Neural cell (in vitro differentiated cells): ENCODE measurements around the gene INF2. TPM values are rescaled to one million over a fixed set of nuclear protein-coding genes. Genes with fewer than 3 reads are reported as not detected.

Experiments
- H2AFZ ChIP-seq: fragments of 200-600, 300-800 bp; sonication (generic), shearing (Covaris generic); 2 replicates; pipeline ENCODE4 v1.6.0; 2014; ENCODE audit warnings: low read depth, mild to moderate bottlenecking, antibody characterized with exemption, low read length, moderate library complexity
- H3F3A ChIP-seq: fragments of 200-600 bp; shearing (Covaris generic); 2 replicates; pipeline ENCODE4 v1.6.1; 2016; ENCODE audit warnings: mild to moderate bottlenecking, moderate library complexity, mixed read lengths, antibody characterized with exemption, low read length; ENCODE audit not compliant: insufficient read depth, poor library complexity, severe bottlenecking
- H3K27ac ChIP-seq: fragments of 200-600, 300-800 bp; sonication (generic), shearing (Covaris generic); 2 replicates; pipeline ENCODE4 v1.5.1; 2014; ENCODE audit warnings: mild to moderate bottlenecking, low read length, moderate library complexity
- H3K27me3 ChIP-seq: fragments of 300-800, 200-600 bp; sonication (generic), shearing (Covaris generic); 2 replicates; pipeline ENCODE4 v1.6.0; 2014; ENCODE audit warnings: mild to moderate bottlenecking, low read depth, low read length, moderate library complexity; ENCODE audit not compliant: insufficient read depth
- H3K36me3 ChIP-seq: fragments of 300-800, 200-600 bp; sonication (generic), shearing (Covaris generic); 2 replicates; pipeline ENCODE4 v1.5.1; 2014; ENCODE audit warnings: mild to moderate bottlenecking, antibody characterized with exemption, low read length, moderate library complexity; ENCODE audit not compliant: insufficient read depth
- H3K4me2 ChIP-seq: fragments of 300-800, 200-600 bp; sonication (generic), shearing (Covaris generic); 2 replicates; pipeline ENCODE4 v1.6.0; 2014; ENCODE audit warnings: mild to moderate bottlenecking, low read length
- H3K4me3 ChIP-seq: fragments of 300-800, 200-600 bp; sonication (generic), shearing (Covaris generic); 2 replicates; pipeline ENCODE4 v1.5.1; 2014; ENCODE audit warnings: mild to moderate bottlenecking, low read length, moderate library complexity
- H3K79me2 ChIP-seq: fragments of 200-600 bp; shearing (Covaris generic); replicated peaks from 2 replicates; pipeline ENCODE4 v1.6.0; 2014; ENCODE audit warnings: mild to moderate bottlenecking, low read length, moderate library complexity; ENCODE audit not compliant: insufficient read depth
- H3K9ac ChIP-seq: fragments of 300-800, 200-600 bp; sonication (generic), shearing (Covaris generic); 2 replicates; pipeline ENCODE4 v1.6.1; 2016; ENCODE audit warnings: mild to moderate bottlenecking, low read length, mixed read lengths
- H3K9me2 ChIP-seq: fragments of 200-600 bp; shearing (Covaris generic); 2 replicates; pipeline ENCODE4 v1.6.1; 2016; ENCODE audit warnings: mild to moderate bottlenecking, low read length, mixed read lengths; ENCODE audit not compliant: insufficient read depth
- H3K9me3 ChIP-seq: fragments of 200-600, 300-800 bp; sonication (generic), shearing (Covaris generic); 2 replicates; pipeline ENCODE4 v1.6.1; 2016; ENCODE audit warnings: mild to moderate bottlenecking, mixed run types, low read length, moderate library complexity, mixed read lengths
- H4K20me1 ChIP-seq: fragments of 200-600 bp; shearing (Covaris generic); 2 replicates; pipeline ENCODE4 v1.6.1; 2016; ENCODE audit warnings: mild to moderate bottlenecking, mixed run types; ENCODE audit not compliant: insufficient read depth
- CTCF ChIP-seq: fragments of 450-650 bp; IDR thresholded peaks from 2 replicates; pipeline ENCODE4 v1.5.1; 2014; ENCODE audit warnings: antibody characterized with exemption, mild to moderate bottlenecking, moderate library complexity; ENCODE audit not compliant: poor library complexity, severe bottlenecking
- EP300 ChIP-seq: fragments of 450-650 bp; conservative IDR thresholded peaks from 2 replicates; pipeline ENCODE4 v1.6.1; 2014; ENCODE audit warnings: antibody characterized with exemption, mild to moderate bottlenecking, moderate library complexity; ENCODE audit not compliant: poor library complexity, severe bottlenecking
- EZH2 ChIP-seq: fragments of 200-600, 300-800 bp; shearing (Covaris generic), sonication (generic); IDR thresholded peaks from 2 replicates; pipeline ENCODE4 v1.6.1; 2014; ENCODE audit warnings: antibody characterized with exemption, low read length, borderline replicate concordance, mild to moderate bottlenecking; ENCODE audit not compliant: insufficient read depth, poor library complexity, severe bottlenecking
- MXI1 ChIP-seq: fragments of 450-650 bp; conservative IDR thresholded peaks from 2 replicates; pipeline ENCODE4 v1.6.1; 2014; ENCODE audit warnings: antibody characterized with exemption, mild to moderate bottlenecking; ENCODE audit not compliant: poor library complexity, severe bottlenecking
- POLR2AphosphoS5 ChIP-seq: IDR thresholded peaks from 2 replicates; pipeline ENCODE4 v1.6.1; 2012
- RAD21 ChIP-seq: fragments of 450-650 bp; conservative IDR thresholded peaks from 2 replicates; pipeline ENCODE4 v1.6.1; 2014; ENCODE audit warnings: antibody characterized with exemption, mild to moderate bottlenecking, moderate library complexity
- REST ChIP-seq: IDR thresholded peaks from 2 replicates; pipeline ENCODE4 v1.6.1; 2012; ENCODE audit warnings: borderline replicate concordance
- SMC3 ChIP-seq: fragments of 450-650 bp; conservative IDR thresholded peaks from 2 replicates; pipeline ENCODE4 v1.6.1; 2014; ENCODE audit warnings: antibody characterized with exemption, mild to moderate bottlenecking, moderate library complexity; ENCODE audit not compliant: poor library complexity
- TAF1 ChIP-seq: IDR thresholded peaks from 2 replicates; pipeline ENCODE4 v1.6.1; 2012; ENCODE audit warnings: low read depth
- polyA plus RNA-seq: library from polyadenylated mRNA; depleted of rRNA; stranded (reverse); fragments of >200 nt; gene quantifications from 2 replicates; pipeline ENCODE4 v1.2.3, GENCODE V29; 2014

INF2 gene
- polyA plus RNA-seq, 1 donor from 2014 or later: 0.02 TPM

- Histone ChIP-seq H3K4me3 (no peak overlapping the region), H3K9me3 (no peaks in the 10 kb centered on the region), H3K79me2 (no peaks in the 10 kb centered on the region), H3K36me3 (peaks cover 11% of the 10 kb centered on the region), H2AFZ (no peak overlapping the region), H3F3A (no peaks in the 10 kb centered on the region), H3K27me3 (no peaks in the 10 kb centered on the region), H4K20me1 (no peaks in the 10 kb centered on the region), H3K9ac (peak overlapping the region; percentile 12), H3K4me2 (no peak overlapping the region), H3K27ac (no peak overlapping the region), H3K9me2 (no peaks in the 10 kb centered on the region)
- no peak for TF ChIP-seq POLR2AphosphoS5
- TF ChIP-seq EP300: no peak
- no peak for TF ChIP-seq TAF1
- TF ChIP-seq CTCF: peak; percentile 81
- TF ChIP-seq SMC3: peak; percentile 76
- TF ChIP-seq RAD21: peak; percentile 75
These were observed 79.3 kb downstream of the INF2 start for GRCh38 chr14:104768437-104769323.

GRCh38 chr14:104769324-104770071, 80.1 kb downstream of the INF2 start:
- Histone ChIP-seq H3K27me3 (no peaks in the 10 kb centered on the region), H3K27ac (no peak overlapping the region), H3K4me3 (no peak overlapping the region), H4K20me1 (no peaks in the 10 kb centered on the region), H3K4me2 (no peak overlapping the region), H3K9me2 (no peaks in the 10 kb centered on the region), H3K36me3 (peaks cover 11% of the 10 kb centered on the region), H3K9me3 (no peaks in the 10 kb centered on the region), H3K79me2 (no peaks in the 10 kb centered on the region), H3F3A (no peaks in the 10 kb centered on the region), H3K9ac (no peak overlapping the region), H2AFZ (no peak overlapping the region)
- TF ChIP-seq REST (no peak), POLR2AphosphoS5 (no peak), RAD21 (no peak), EZH2 (no peak), SMC3 (no peak), MXI1 (no peak), TAF1 (no peak), CTCF (no peak), EP300 (no peak)
